ENCODE measurements around the gene PIP5K1C.

PIP5K1C gene

GRCh38 chr19:3693025-3693925 lies 7.0 kb downstream of the PIP5K1C start:
- no peak for DNase-seq

GRCh38 chr19:3692141-3693024 lies 7.9 kb downstream of the PIP5K1C start:
- DNase-seq, result no peak

- DNase-seq, result no peak
These were observed 8.5 kb downstream of the PIP5K1C start for GRCh38 chr19:3691726-3692125.

GRCh38 chr19:3691372-3691716 lies 8.9 kb downstream of the PIP5K1C start:
- no peak for DNase-seq

- no peak for DNase-seq
These were observed 9.5 kb downstream of the PIP5K1C start for GRCh38 chr19:3690551-3691371.

GRCh38 chr19:3687774-3688706 lies 12.2 kb downstream of the PIP5K1C start:
- no peak for DNase-seq

GRCh38 chr19:3687393-3687773 lies 12.9 kb downstream of the PIP5K1C start:
- DNase-seq, result no peak

GRCh38 chr19:3684817-3685410 lies 15.4 kb downstream of the PIP5K1C start:
- no peak for DNase-seq

- DNase-seq, result no peak
These were observed 16.0 kb downstream of the PIP5K1C start for GRCh38 chr19:3684054-3684816.

- no peak for DNase-seq
These were observed 16.7 kb downstream of the PIP5K1C start for GRCh38 chr19:3683405-3684053.

- no peak for DNase-seq
These were observed 17.4 kb downstream of the PIP5K1C start for GRCh38 chr19:3682741-3683404.

GRCh38 chr19:3682286-3682685 lies 18.0 kb downstream of the PIP5K1C start:
- DNase-seq, result no peak

- no peak for DNase-seq
These were observed 19.3 kb downstream of the PIP5K1C start for GRCh38 chr19:3680939-3681338.

- DNase-seq, result no peak
These were observed 20.7 kb downstream of the PIP5K1C start for GRCh38 chr19:3679581-3679980.

- DNase-seq, result no peak
These were observed 21.1 kb downstream of the PIP5K1C start for GRCh38 chr19:3679138-3679537.

- DNase-seq, result no peak
These were observed 22.1 kb downstream of the PIP5K1C start for GRCh38 chr19:3678188-3678587.

- no peak for DNase-seq
These were observed 25.3 kb downstream of the PIP5K1C start for GRCh38 chr19:3674784-3675543.

GRCh38 chr19:3673506-3674439 lies 26.5 kb downstream of the PIP5K1C start:
- no peak for DNase-seq

Data from DMS79 (cell line).